Left ventricle myocardium inferior (tissue), 1 donor: ENCODE measurements around the gene PIAS1. TPM values are rescaled to one million over a fixed set of nuclear protein-coding genes. Genes with fewer than 3 reads are reported as not detected.

ENCODE experiments used
- DNase-seq: peaks from one replicate; pipeline ENCODE4 v3.0.0-alpha.2; 2020
- H3K27ac ChIP-seq: fragments of 200-600 bp; replicated peaks from 2 replicates; pipeline ENCODE4 v1.8.0; 2021
- H3K27me3 ChIP-seq: fragments of 200-600 bp; 2 replicates; pipeline ENCODE4 v1.8.0; 2021; ENCODE audit warnings: low read depth
- H3K36me3 ChIP-seq: fragments of 200-600 bp; 2 replicates; pipeline ENCODE4 v1.8.0; 2021
- H3K4me1 ChIP-seq: fragments of 200-600 bp; 2 replicates; pipeline ENCODE4 v1.8.0; 2021
- H3K4me3 ChIP-seq: fragments of 200-600 bp; 2 replicates; pipeline ENCODE4 v1.8.0; 2021; ENCODE audit warnings: mild to moderate bottlenecking, moderate library complexity
- H3K9me3 ChIP-seq: fragments of 200-600 bp; replicated peaks from 2 replicates; pipeline ENCODE4 v1.8.0; 2021
- CTCF ChIP-seq: fragments of 200-600 bp; IDR thresholded peaks from 2 replicates; pipeline ENCODE4 v1.8.0; 2021; ENCODE audit warnings: antibody characterized with exemption, mild to moderate bottlenecking, borderline replicate concordance
- intact Hi-C: fragments of 100-400 bp; cut with micrococcal nuclease; formaldehyde crosslinking; loops from one replicate; pipeline ENCODE4 v1.11.0; 2022
- total RNA-seq: library from RNA; stranded (reverse); fragmentation: NEBNext Ultra II Directional; extraction: Animal tissue kit (Norgen Biotek cat#: 25700); gene quantifications from one replicate; pipeline ENCODE4 v1.2.1, GENCODE V29; 2021
- donor health status: DM: no; HTN: yes; CAD: no; lungs with severe emphysema.

PIAS1 gene
- total RNA-seq, 1 donor from 2014 or later: 29.9 TPM

GRCh38 chr15:68213991-68214837 is 160.1 kb downstream of the PIAS1 start:
- peaks cover 7% of the 10 kb centered on the region for H3K4me1 ChIP-seq
- peak; percentile 1 for DNase-seq
- H3K27ac ChIP-seq: no peak overlapping the region
- peaks cover 7% of the 10 kb centered on the region for H3K36me3 ChIP-seq
- intact Hi-C loops: no loop called here
- no peaks in the 10 kb centered on the region for H3K9me3 ChIP-seq
- no peaks in the 10 kb centered on the region for H3K27me3 ChIP-seq
- no peak for TF ChIP-seq CTCF
- H3K4me3 ChIP-seq: no peak overlapping the region

- peaks cover 7% of the 10 kb centered on the region for H3K4me1 ChIP-seq
- H3K36me3 ChIP-seq: peaks cover 7% of the 10 kb centered on the region
- TF ChIP-seq CTCF: no peak
- no peaks in the 10 kb centered on the region for H3K9me3 ChIP-seq
- H3K27me3 ChIP-seq: no peaks in the 10 kb centered on the region
- intact Hi-C loops: no loop called here
- no peak overlapping the region for H3K27ac ChIP-seq
- DNase-seq: peak; percentile 5
- no peak overlapping the region for H3K4me3 ChIP-seq
Observed at GRCh38 chr15:68214838-68215254, 160.7 kb downstream of the PIAS1 start.

- DNase-seq: peak; percentile 3
- no peaks in the 10 kb centered on the region for H3K4me1 ChIP-seq
- no peaks in the 10 kb centered on the region for H3K9me3 ChIP-seq
- H3K36me3 ChIP-seq: peaks cover 7% of the 10 kb centered on the region
- no peaks in the 10 kb centered on the region for H3K27me3 ChIP-seq
- intact Hi-C loops: no loop called here
- H3K4me3 ChIP-seq: no peak overlapping the region
- no peak for TF ChIP-seq CTCF
- H3K27ac ChIP-seq: no peak overlapping the region
Observed at GRCh38 chr15:68217341-68217740, 163.2 kb downstream of the PIAS1 start.

- intact Hi-C loops: no loop called here
- H3K36me3 ChIP-seq: peaks cover 7% of the 10 kb centered on the region
- no peak for TF ChIP-seq CTCF
- DNase-seq: no peak
- H3K27ac ChIP-seq: no peak overlapping the region
- no peaks in the 10 kb centered on the region for H3K4me1 ChIP-seq
- H3K4me3 ChIP-seq: no peak overlapping the region
- H3K27me3 ChIP-seq: no peaks in the 10 kb centered on the region
- H3K9me3 ChIP-seq: no peaks in the 10 kb centered on the region
Observed at GRCh38 chr15:68218331-68218730, 164.2 kb downstream of the PIAS1 start.

- peaks cover 7% of the 10 kb centered on the region for H3K36me3 ChIP-seq
- DNase-seq: no peak
- intact Hi-C loops: no loop called here
Observed at GRCh38 chr15:68218847-68219798, 165.0 kb downstream of the PIAS1 start.

More at GRCh38 chr15:68218847-68219798, 165.0 kb downstream of the PIAS1 start:
- no peaks in the 10 kb centered on the region for H3K27me3 ChIP-seq
- H3K4me1 ChIP-seq: no peaks in the 10 kb centered on the region
- H3K27ac ChIP-seq: no peak overlapping the region
- no peak overlapping the region for H3K4me3 ChIP-seq
- TF ChIP-seq CTCF: no peak
- H3K9me3 ChIP-seq: no peaks in the 10 kb centered on the region
